T-cell (primary cell): ENCODE results near the gene EFCAB6. TPM values are rescaled to one million over a fixed set of nuclear protein-coding genes. Genes with fewer than 3 reads are reported as not detected.

Experiments
- ATAC-seq, 4 experiments: fragments of 200-7000 bp in 3 of 4; fragments of 150-1000 bp in 1 of 4; cut with Tn5 transposase; replicated peaks in 1 of 4; 1 replicate in 3 of 4; 2 replicates in 1 of 4; pipeline ENCODE4 v1.10.0; 2021; ENCODE audit warnings: moderate library complexity in 3 of 4, mild to moderate bottlenecking in 2 of 4, moderate number of reproducible peaks in 1 of 4
- CTCF ChIA-PET, 2 donors: fragments of 300-600 bp; sonication (Branson Sonifier 250); formaldehyde crosslinking; loops; one replicate each; lab custom pipeline; 2022; ENCODE audit warnings: antibody characterized with exemption in 2 of 2; lab: Charles Lee
- POLR2A ChIA-PET, 2 donors: fragments of 300-600 bp; sonication (Branson Sonifier 250); formaldehyde crosslinking; loops; one replicate each; lab custom pipeline; 2022; ENCODE audit warnings: antibody characterized with exemption in 2 of 2; lab: Charles Lee
- DNase-seq, 35 experiments: peaks; one replicate each; pipeline versions ENCODE4 v3.0.0 to v3.0.0-alpha.2; 2013 to 2023
- H3K27ac ChIP-seq: one replicate; pipeline ENCODE4 v1.5.1; 2013; ENCODE audit warnings: low read length
- H3K27me3 ChIP-seq, 2 experiments: replicated peaks in 1 of 2; 1 replicate in 1 of 2; 2 replicates in 1 of 2; pipeline versions ENCODE4 v1.6.1 to v1.7.0; 2013; ENCODE audit warnings: low read length in 1 of 2, mixed read lengths in 1 of 2; ENCODE audit not compliant: control insufficient read depth in 2 of 2, insufficient read depth in 2 of 2; ENCODE audit errors: extremely low read depth in 1 of 2
- H3K36me3 ChIP-seq, 2 donors: 1 replicate in 1 of 2; 2 replicates in 1 of 2; pipeline versions ENCODE4 v1.6.1 to v1.7.0; 2013; ENCODE audit warnings: low read length in 1 of 2; ENCODE audit not compliant: control insufficient read depth in 2 of 2, insufficient read depth in 1 of 2; ENCODE audit errors: extremely low read depth in 1 of 2
- H3K4me1 ChIP-seq, 2 experiments: 1 replicate in 1 of 2; 2 replicates in 1 of 2; pipeline versions ENCODE4 v1.6.1 to v1.7.0; 2013; ENCODE audit warnings: low read length in 2 of 2, mixed read lengths in 1 of 2; ENCODE audit not compliant: insufficient read depth in 2 of 2, control insufficient read depth in 1 of 2; ENCODE audit errors: extremely low read depth in 1 of 2
- H3K4me3 ChIP-seq, 2 donors: 1 replicate in 1 of 2; 2 replicates in 1 of 2; pipeline versions ENCODE4 v1.5.1 to v1.7.0; 2013; ENCODE audit warnings: mild to moderate bottlenecking in 2 of 2, low read length in 1 of 2, moderate library complexity in 1 of 2; ENCODE audit not compliant: control insufficient read depth in 1 of 2; ENCODE audit errors: extremely low read depth in 1 of 2
- H3K9me3 ChIP-seq: 2 replicates; pipeline ENCODE4 v1.7.0; 2013
- H3K27ac Mint-ChIP-seq, 2 donors: one replicate each; pipeline ENCODE4 v1.8.0; 2020 to 2021; ENCODE audit warnings: mild to moderate bottlenecking in 2 of 2, mixed read lengths in 2 of 2
- H3K27me3 Mint-ChIP-seq, 2 donors: one replicate each; pipeline ENCODE4 v1.8.0; 2021 to 2022; ENCODE audit warnings: mixed read lengths in 2 of 2
- H3K36me3 Mint-ChIP-seq: one replicate; pipeline ENCODE4 v1.8.0; 2021; ENCODE audit warnings: mixed read lengths
- H3K4me1 Mint-ChIP-seq, 3 donors: one replicate each; pipeline ENCODE4 v1.8.0; 2020 to 2022; ENCODE audit warnings: mixed read lengths in 3 of 3, mild to moderate bottlenecking in 1 of 3
- H3K4me3 Mint-ChIP-seq, 3 donors: one replicate each; pipeline ENCODE4 v1.8.0; 2020 to 2022; ENCODE audit warnings: mild to moderate bottlenecking in 3 of 3, mixed read lengths in 3 of 3, moderate library complexity in 3 of 3
- H3K9me3 Mint-ChIP-seq, 3 donors: one replicate each; pipeline ENCODE4 v1.8.0; 2020 to 2022; ENCODE audit warnings: mixed read lengths in 3 of 3
- WGBS: methylation state at CpG from one replicate; pipeline ENCODE4 v1.1.5; 2013; ENCODE audit warnings: missing lambda C conversion rate; ENCODE audit not compliant: insufficient coverage; 5-methylcytosine and 5-hydroxymethylcytosine counted together
- total RNA-seq, 35 experiments: library from RNA in 6 of 35; stranded (reverse) in 6 of 35; fragments of 120-200 nt in 1 of 35; gene quantifications; one replicate each; pipeline versions ENCODE4 v1.2.1 to v1.2.4 and lab custom pipeline; 2013 to 2026

The EFCAB6 gene
- total RNA-seq, 5 donors from 2014 or later (not counting 1 experiment from before 2014, with no cell fraction given): 0.26 to 0.89 (median 0.53) TPM

GRCh38 chr22:43747877-43748276, 64.2 kb downstream of the EFCAB6 start:
- Histone ChIP-seq H3K9me3 (no peaks in the 10 kb centered on the region), H3K36me3 (no peaks in the 10 kb centered on the region), H3K27ac (no peak overlapping the region), H3K4me1 (no peaks in the 10 kb centered on the region), H3K27me3 (peaks cover 0 to 20% of the 10 kb centered on the region in 2 experiments), H3K4me3 (no peak overlapping the region)
- WGBS: 92% methylated on average over 5 of the region's 6 CpGs
- Mint-ChIP-seq H3K4me1 (no peaks in the 10 kb centered on the region), H3K4me3 (no peak overlapping the region), H3K36me3 (no peaks in the 10 kb centered on the region), H3K27me3 (peaks cover 21 to 31% of the 10 kb centered on the region in 2 donors), H3K27ac (no peak overlapping the region), H3K9me3 (no peaks in the 10 kb centered on the region)
- ChIA-PET POLR2A (no interaction called here), CTCF (no interaction called here)
- DNase-seq (no peak), ATAC-seq (no peak)

- no peak overlapping the region for H3K27ac ChIP-seq
- H3K4me3 ChIP-seq: no peak overlapping the region
- peaks cover 21 to 31% of the 10 kb centered on the region in 2 donors for H3K27me3 Mint-ChIP-seq
- CTCF ChIA-PET: no interaction called here
- H3K36me3 ChIP-seq: no peaks in the 10 kb centered on the region
- ATAC-seq (no peak), DNase-seq (no peak)
- no peaks in the 10 kb centered on the region for H3K4me1 ChIP-seq
- no peak overlapping the region for H3K27ac Mint-ChIP-seq
- peaks cover 0 to 20% of the 10 kb centered on the region in 2 experiments for H3K27me3 ChIP-seq
- no peaks in the 10 kb centered on the region for H3K9me3 ChIP-seq
- 87% methylated on average over 2 of the region's 6 CpGs for WGBS
- H3K4me1 Mint-ChIP-seq: no peaks in the 10 kb centered on the region
- POLR2A ChIA-PET: no interaction called here
- H3K36me3 Mint-ChIP-seq: no peaks in the 10 kb centered on the region
- no peak overlapping the region for H3K4me3 Mint-ChIP-seq
- no peaks in the 10 kb centered on the region for H3K9me3 Mint-ChIP-seq
Observed at GRCh38 chr22:43747058-43747457, 65.0 kb downstream of the EFCAB6 start.

GRCh38 chr22:43745783-43746356, 66.2 kb downstream of the EFCAB6 start:
- Mint-ChIP-seq H3K4me1 (no peaks in the 10 kb centered on the region), H3K4me3 (no peak overlapping the region), H3K9me3 (no peaks in the 10 kb centered on the region), H3K36me3 (no peaks in the 10 kb centered on the region), H3K27ac (no peak overlapping the region), H3K27me3 (peaks cover 16 to 31% of the 10 kb centered on the region in 2 donors)
- DNase-seq (no peak), ATAC-seq (no peak)
- H3K4me3 ChIP-seq: no peak overlapping the region
- ChIA-PET POLR2A (no interaction called here), CTCF (no interaction called here)
- no peaks in the 10 kb centered on the region for H3K36me3 ChIP-seq
- peaks cover 0 to 30% of the 10 kb centered on the region in 2 experiments for H3K27me3 ChIP-seq
- 85% methylated on average over 9 of the region's 13 CpGs for WGBS
- no peaks in the 10 kb centered on the region for H3K9me3 ChIP-seq
- no peak overlapping the region for H3K27ac ChIP-seq
- no peaks in the 10 kb centered on the region for H3K4me1 ChIP-seq

GRCh38 chr22:43745411-43745770, 66.7 kb downstream of the EFCAB6 start:
- H3K36me3 ChIP-seq: no peaks in the 10 kb centered on the region
- H3K27ac ChIP-seq: no peak overlapping the region
- H3K4me1 ChIP-seq: no peaks in the 10 kb centered on the region
- Mint-ChIP-seq H3K36me3 (no peaks in the 10 kb centered on the region), H3K4me3 (no peak overlapping the region), H3K4me1 (no peaks in the 10 kb centered on the region), H3K27me3 (peaks cover 16 to 31% of the 10 kb centered on the region in 2 donors), H3K27ac (no peak overlapping the region), H3K9me3 (no peaks in the 10 kb centered on the region)
- no peaks in the 10 kb centered on the region for H3K9me3 ChIP-seq
- 100% methylated on average over 1 of the region's 7 CpGs for WGBS
- ChIA-PET POLR2A (no interaction called here), CTCF (no interaction called here)
- DNase-seq (no peak), ATAC-seq (no peak)
- peaks cover under 1 to 35% of the 10 kb centered on the region in 2 experiments for H3K27me3 ChIP-seq
- H3K4me3 ChIP-seq: no peak overlapping the region

DNA sequence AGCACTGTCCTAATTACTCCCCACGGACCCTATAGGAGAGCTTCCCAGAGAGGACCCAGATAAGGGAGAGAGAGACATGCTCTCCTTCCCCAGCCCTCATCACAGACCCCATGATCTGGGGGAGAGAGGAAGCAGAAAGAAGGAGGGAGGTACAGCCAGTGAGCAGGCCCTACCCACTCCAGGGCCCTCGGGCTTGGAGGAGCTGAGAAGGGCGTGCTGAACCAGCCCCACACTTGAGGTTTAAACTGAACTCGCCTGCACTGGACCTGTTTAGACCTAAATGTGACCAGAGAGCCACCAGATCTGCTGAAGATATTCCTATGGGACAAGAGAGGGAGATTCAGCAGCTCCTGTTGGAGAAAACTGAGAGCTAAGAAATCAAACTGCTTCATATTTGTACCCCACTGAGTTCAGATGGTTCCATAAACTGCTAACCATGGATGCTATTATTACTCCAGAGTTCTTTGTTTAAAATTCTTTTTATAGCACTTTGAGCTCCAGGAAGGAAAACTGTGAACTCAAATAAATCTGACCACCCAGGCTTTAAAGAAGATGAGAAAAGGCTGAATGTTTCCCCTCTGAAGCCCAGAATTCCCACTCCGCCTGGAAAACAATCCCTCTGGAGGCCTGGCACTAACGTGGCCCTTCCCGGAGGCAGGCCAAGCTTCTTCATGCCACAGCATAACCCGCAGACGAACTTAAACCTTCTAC, 67.2 kb downstream of the EFCAB6 start:
- Histone ChIP-seq H3K9me3 (no peaks in the 10 kb centered on the region), H3K27ac (no peak overlapping the region), H3K4me3 (no peak overlapping the region), H3K36me3 (no peaks in the 10 kb centered on the region), H3K4me1 (no peaks in the 10 kb centered on the region), H3K27me3 (peaks cover 2 to 38% of the 10 kb centered on the region in 2 experiments)
- Mint-ChIP-seq H3K9me3 (no peaks in the 10 kb centered on the region), H3K27ac (no peak overlapping the region), H3K4me3 (no peak overlapping the region), H3K27me3 (peaks cover 16 to 29% of the 10 kb centered on the region in 2 donors), H3K4me1 (no peaks in the 10 kb centered on the region), H3K36me3 (no peaks in the 10 kb centered on the region)
- DNase-seq (no peak), ATAC-seq (no peak)
- ChIA-PET CTCF (no interaction called here), POLR2A (no interaction called here)
- WGBS: 63% methylated on average over 5 of the region's 9 CpGs

DNA sequence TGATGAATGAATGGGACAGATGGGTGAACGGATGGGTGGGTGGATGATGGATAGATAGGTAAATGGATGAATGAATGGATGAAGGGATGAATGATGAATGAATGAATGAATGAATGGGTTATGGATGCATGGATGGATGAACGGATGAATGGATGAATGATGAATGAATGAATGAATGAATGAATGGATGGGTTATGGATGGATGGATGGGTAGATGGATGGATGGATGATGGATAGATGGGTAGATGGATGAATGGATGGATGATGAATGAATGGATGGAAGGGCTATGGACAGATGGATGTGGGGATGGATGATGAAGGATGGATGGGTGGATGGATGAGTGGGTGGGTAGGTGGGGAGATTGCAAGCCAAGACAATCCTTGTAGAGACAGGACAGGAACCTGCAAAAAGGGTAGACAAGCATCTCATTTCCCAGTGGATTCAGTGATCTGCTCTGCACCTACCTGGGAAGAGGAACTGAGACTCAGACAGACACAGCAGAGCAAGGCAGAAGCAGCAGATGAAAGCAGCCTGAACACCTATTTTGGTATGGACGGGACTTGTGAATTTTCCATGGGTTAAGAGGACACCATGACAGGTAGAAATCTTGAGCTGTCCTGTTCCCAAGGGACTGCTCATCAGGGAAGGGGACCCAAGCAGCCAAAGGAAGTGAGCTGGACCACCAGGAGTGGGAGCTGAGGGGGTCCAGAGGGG, 68.0 kb downstream of the EFCAB6 start:
- H3K9me3 ChIP-seq: no peaks in the 10 kb centered on the region
- no peak for DNase-seq
- ATAC-seq: no peak
- Mint-ChIP-seq H3K4me3 (no peak overlapping the region), H3K36me3 (no peaks in the 10 kb centered on the region), H3K27me3 (peaks cover 15 to 26% of the 10 kb centered on the region in 2 donors), H3K9me3 (no peaks in the 10 kb centered on the region), H3K27ac (no peak overlapping the region), H3K4me1 (no peaks in the 10 kb centered on the region)
- H3K36me3 ChIP-seq: no peaks in the 10 kb centered on the region
- no peak overlapping the region for H3K4me3 ChIP-seq
- CTCF ChIA-PET: no interaction called here
- H3K4me1 ChIP-seq: no peaks in the 10 kb centered on the region
- WGBS: 88% methylated on average over 3 of the region's 3 CpGs
- H3K27ac ChIP-seq: no peak overlapping the region
- POLR2A ChIA-PET: no interaction called here
- H3K27me3 ChIP-seq: peaks cover 2 to 37% of the 10 kb centered on the region in 2 experiments
